Right renal pelvis (tissue), 4 donors: ENCODE data around the gene NTRK3. TPM values are rescaled to one million over a fixed set of nuclear protein-coding genes. Genes with fewer than 3 reads are reported as not detected.
"Not testable (repeated sequence)": the region's sequence is repeated elsewhere in the genome, so short reads cannot be mapped to it uniquely, and the experiment has no call there.

Source experiments
- DNase-seq, 4 donors: peaks; one replicate each; pipeline ENCODE4 v3.0.0-alpha.2; 2013; ENCODE audit warnings: low read depth in 4 of 4, low spot score in 3 of 4, missing footprints in 1 of 4
- polyA plus RNA-seq, 4 donors: library from polyadenylated mRNA; unstranded; fragments of 120-200 nt; gene quantifications; one replicate each; pipeline ENCODE4 v1.2.1, GENCODE V29; 2013; ENCODE audit not compliant: insufficient read length in 4 of 4

NTRK3 gene
- polyA plus RNA-seq, 4 donors = 9.3 to 15.6 (median 13.5) TPM

- no peak for DNase-seq
Observed at GRCh38 chr15:88042047-88042446, 214.5 kb downstream of the NTRK3 start.

- DNase-seq = no peak
Observed at GRCh38 chr15:88040516-88040915, 216.0 kb downstream of the NTRK3 start.

GRCh38 chr15:88038261-88038660 lies 218.3 kb downstream of the NTRK3 start:
- DNase-seq = no peak

- DNase-seq = no peak
Observed at GRCh38 chr15:88036154-88036839, 220.2 kb downstream of the NTRK3 start.

GRCh38 chr15:88035381-88035780 lies 221.2 kb downstream of the NTRK3 start:
- DNase-seq = no peak

GRCh38 chr15:88033421-88033820 lies 223.1 kb downstream of the NTRK3 start:
- DNase-seq = not testable (repeated sequence)

- DNase-seq = no peak
Observed at GRCh38 chr15:88032787-88033186, 223.8 kb downstream of the NTRK3 start.

GRCh38 chr15:88031461-88031860 lies 225.1 kb downstream of the NTRK3 start:
- DNase-seq = no peak

- DNase-seq = no peak
Observed at GRCh38 chr15:88029696-88030095, 226.8 kb downstream of the NTRK3 start.

GRCh38 chr15:88028024-88028423 lies 228.5 kb downstream of the NTRK3 start:
- no peak for DNase-seq

GRCh38 chr15:88023914-88024313 lies 232.6 kb downstream of the NTRK3 start:
- no peak for DNase-seq

- DNase-seq = no peak
Observed at GRCh38 chr15:88022716-88023115, 233.8 kb downstream of the NTRK3 start.

GRCh38 chr15:88021601-88022000 lies 234.9 kb downstream of the NTRK3 start:
- no peak for DNase-seq

GRCh38 chr15:88020806-88021205 lies 235.7 kb downstream of the NTRK3 start:
- DNase-seq = no peak

GRCh38 chr15:88019656-88020055 lies 236.9 kb downstream of the NTRK3 start:
- no peak for DNase-seq

GRCh38 chr15:88018869-88019641 lies 237.5 kb downstream of the NTRK3 start:
- no peak for DNase-seq

- no peak for DNase-seq
Observed at GRCh38 chr15:88017753-88018152, 238.8 kb downstream of the NTRK3 start.

GRCh38 chr15:88016406-88016805 lies 240.1 kb downstream of the NTRK3 start:
- no peak for DNase-seq

GRCh38 chr15:88015228-88015860 lies 241.2 kb downstream of the NTRK3 start:
- no peak for DNase-seq

- no peak for DNase-seq
Observed at GRCh38 chr15:88014454-88015160, 241.9 kb downstream of the NTRK3 start.

- no peak for DNase-seq
Observed at GRCh38 chr15:88013111-88013510, 243.4 kb downstream of the NTRK3 start.
